NB4 (cell line): ENCODE measurements around the gene SPECC1L.

Experiments used
- CTCF ChIP-seq: IDR thresholded peaks from one replicate; pipeline ENCODE4 v1.5.1; 2012; ENCODE audit warnings: low read depth, low read length
- MAX ChIP-seq: IDR thresholded peaks from 2 replicates; pipeline ENCODE4 v1.6.1; 2011; ENCODE audit warnings: low read depth, low read length
- MYC ChIP-seq: IDR thresholded peaks from 2 replicates; pipeline ENCODE4 v1.6.1; 2011; ENCODE audit warnings: low read depth, low read length
- POLR2A ChIP-seq: IDR thresholded peaks from 2 replicates; pipeline ENCODE4 v1.6.1; 2011; ENCODE audit warnings: mild to moderate bottlenecking; ENCODE audit not compliant: insufficient read length; ENCODE audit errors: extremely low read depth

GRCh38 chr22:24465566-24465965 is 194.9 kb downstream of the SPECC1L start:
- TF ChIP-seq CTCF (no peak), POLR2A (no peak), MAX (no peak), MYC (no peak)
